Transverse colon (tissue), 4 donors: ENCODE data around the gene TRABD2A.

Experiments
- CTCF ChIP-seq, 5 experiments: fragments of 200-600 bp in 3 of 5; fragments of 450-650 bp in 2 of 5; sonication (generic) in 3 of 5; IDR thresholded peaks; 1 replicate in 2 of 5; 2 replicates in 3 of 5; pipeline ENCODE4 v1.5.1; 2016 to 2017; ENCODE audit warnings: antibody characterized with exemption in 5 of 5, inconsistent platforms in 3 of 5, mild to moderate bottlenecking in 2 of 5, moderate library complexity in 1 of 5
- EP300 ChIP-seq: sonication (generic); formaldehyde crosslinking; IDR thresholded peaks from one replicate; pipeline ENCODE4 v1.6.1; 2017; ENCODE audit warnings: antibody characterized with exemption, low read depth
- POLR2A ChIP-seq: fragments of 450-650 bp; IDR thresholded peaks from one replicate; pipeline ENCODE4 v1.6.1; 2016; ENCODE audit warnings: antibody characterized with exemption, mild to moderate bottlenecking, moderate library complexity
- POLR2AphosphoS5 ChIP-seq, 3 donors: sonication (generic); formaldehyde crosslinking; IDR thresholded peaks; one replicate each; pipeline ENCODE4 v1.6.1; 2016; ENCODE audit warnings: antibody characterized with exemption in 3 of 3

GRCh38 chr2:84897773-84898172 lies 16.9 kb upstream of the TRABD2A start:
- no peak for TF ChIP-seq CTCF (IDR thresholded peaks at IDR 0.05)
- no peak for TF ChIP-seq EP300
- no peak for TF ChIP-seq POLR2AphosphoS5 (IDR thresholded peaks at IDR 0.05)
- no peak for TF ChIP-seq POLR2A
